Panc1 (cell line): Measurements from ENCODE around the gene SLC6A6.

ENCODE experiments used
- POLR2AphosphoS5 ChIP-seq: IDR thresholded peaks from 2 replicates; pipeline ENCODE4 v1.6.1; 2012; ENCODE audit warnings: mild to moderate bottlenecking, low read depth, low read length, moderate library complexity
- REST ChIP-seq, 2 experiments: IDR thresholded peaks; 2 replicates each; pipeline ENCODE4 v1.6.1; 2011 to 2012; ENCODE audit warnings: low read depth in 2 of 2, control low read depth in 1 of 2, low read length in 1 of 2, mild to moderate bottlenecking in 1 of 2, moderate library complexity in 1 of 2; ENCODE audit not compliant: insufficient read depth in 1 of 2
- SIN3A ChIP-seq: IDR thresholded peaks from 2 replicates; pipeline ENCODE4 v1.6.1; 2012; ENCODE audit warnings: low read depth, mild to moderate bottlenecking, low read length, moderate library complexity, borderline replicate concordance; ENCODE audit not compliant: insufficient read depth
- TCF7L2 ChIP-seq: IDR thresholded peaks from 2 replicates; pipeline ENCODE4 v1.6.1; 2011; ENCODE audit warnings: mild to moderate bottlenecking, low read depth, low read length, inconsistent platforms
- TF ChIP-seq, protein P1 (sequence below): fragments of 450-650 bp; IDR thresholded peaks from 2 replicates; pipeline ENCODE4 v1.5.1; 2017; ENCODE audit warnings: mild to moderate bottlenecking

DNA sequence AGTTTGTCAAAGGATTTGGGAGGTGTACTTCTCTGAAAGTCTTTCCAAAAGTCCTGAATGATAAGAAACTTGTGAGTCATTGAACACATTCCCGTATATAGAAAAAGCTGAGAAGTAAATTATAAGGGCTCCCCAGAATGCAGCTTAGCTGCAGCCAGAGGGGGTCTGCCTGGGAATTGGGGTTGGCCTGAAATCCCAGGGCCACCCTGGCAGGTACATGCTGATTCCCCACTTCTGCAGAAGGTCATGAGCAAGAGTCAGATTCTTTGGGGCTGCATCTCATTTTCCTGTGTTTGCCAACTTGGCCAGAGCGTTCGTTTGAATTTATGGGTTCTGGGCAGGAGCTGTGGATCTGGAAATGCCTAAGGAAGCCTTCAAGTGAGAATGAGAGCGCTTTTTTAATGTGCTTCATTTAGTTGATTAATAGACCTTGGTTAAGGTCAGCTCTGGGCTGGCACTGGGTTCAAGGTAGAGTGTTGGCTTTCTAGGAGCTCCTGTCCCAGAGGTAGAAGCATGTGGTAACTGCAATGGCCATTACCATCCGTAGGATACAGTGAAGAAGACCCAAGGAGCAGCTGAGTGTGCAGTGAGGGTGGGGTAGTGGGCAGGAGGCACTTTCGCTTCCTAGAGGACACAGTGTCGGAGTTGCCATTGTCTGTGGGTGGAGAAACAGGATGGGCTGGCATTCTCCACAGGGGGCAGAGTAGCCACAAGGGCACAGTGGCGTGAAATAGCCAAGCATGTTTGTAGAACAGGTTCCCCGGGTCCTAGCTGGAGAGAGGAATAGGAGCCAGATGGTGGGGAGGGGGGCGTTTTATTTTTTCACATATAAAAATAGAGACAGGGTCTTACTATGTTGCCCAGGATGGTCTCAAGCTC lies 3.2 kb downstream of the SLC6A6 start:
- TF ChIP-seq, protein P1, sequence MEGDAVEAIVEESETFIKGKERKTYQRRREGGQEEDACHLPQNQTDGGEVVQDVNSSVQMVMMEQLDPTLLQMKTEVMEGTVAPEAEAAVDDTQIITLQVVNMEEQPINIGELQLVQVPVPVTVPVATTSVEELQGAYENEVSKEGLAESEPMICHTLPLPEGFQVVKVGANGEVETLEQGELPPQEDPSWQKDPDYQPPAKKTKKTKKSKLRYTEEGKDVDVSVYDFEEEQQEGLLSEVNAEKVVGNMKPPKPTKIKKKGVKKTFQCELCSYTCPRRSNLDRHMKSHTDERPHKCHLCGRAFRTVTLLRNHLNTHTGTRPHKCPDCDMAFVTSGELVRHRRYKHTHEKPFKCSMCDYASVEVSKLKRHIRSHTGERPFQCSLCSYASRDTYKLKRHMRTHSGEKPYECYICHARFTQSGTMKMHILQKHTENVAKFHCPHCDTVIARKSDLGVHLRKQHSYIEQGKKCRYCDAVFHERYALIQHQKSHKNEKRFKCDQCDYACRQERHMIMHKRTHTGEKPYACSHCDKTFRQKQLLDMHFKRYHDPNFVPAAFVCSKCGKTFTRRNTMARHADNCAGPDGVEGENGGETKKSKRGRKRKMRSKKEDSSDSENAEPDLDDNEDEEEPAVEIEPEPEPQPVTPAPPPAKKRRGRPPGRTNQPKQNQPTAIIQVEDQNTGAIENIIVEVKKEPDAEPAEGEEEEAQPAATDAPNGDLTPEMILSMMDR = no peak
- TF ChIP-seq POLR2AphosphoS5 (no peak), TCF7L2 (no peak), REST (IDR thresholded peaks at IDR 0.05; ENCODE audit: insufficient read depth in 1 of 2, low read depth in 2 of 2, low read length in 1 of 2) (no peak), SIN3A (no peak)
